HEK293T (cell line): ENCODE measurements around the gene HTR3C.

ENCODE experiments used
- CTCF ChIA-PET: fragments of 350-600 bp; formaldehyde crosslinking; extraction: SDS; loops from one replicate; lab custom pipeline; 2021; ENCODE audit warnings: antibody characterized with exemption, inconsistent platforms; lab: Yijun Ruan, JAX
- POLR2A ChIA-PET: fragments of 350-600 bp; formaldehyde crosslinking; extraction: SDS; loops from one replicate; lab custom pipeline; 2020; ENCODE audit warnings: antibody characterized with exemption, inconsistent platforms; lab: Yijun Ruan, JAX
- DNase-seq: peaks from one replicate; pipeline ENCODE4 v3.0.0; 2012; ENCODE audit warnings: mixed read lengths; ENCODE audit errors: extremely low spot score
- ARNT ChIP-seq: fragments of 450-650 bp; IDR thresholded peaks from 2 replicates; pipeline ENCODE4 v1.6.1; 2017; ENCODE audit warnings: mild to moderate bottlenecking
- BHLHE40 ChIP-seq: fragments of 450-650 bp; IDR thresholded peaks from 2 replicates; pipeline ENCODE4 v1.6.1; 2016; ENCODE audit warnings: mild to moderate bottlenecking, moderate library complexity, borderline replicate concordance
- CTBP1 ChIP-seq: fragments of 450-650 bp; IDR thresholded peaks from 2 replicates; pipeline ENCODE4 v1.6.1; 2016; ENCODE audit warnings: borderline replicate concordance
- ELF4 ChIP-seq: fragments of 450-650 bp; IDR thresholded peaks from 2 replicates; pipeline ENCODE4 v1.6.1; 2017; ENCODE audit warnings: antibody characterized with exemption
- FOXA1 ChIP-seq: fragments of 450-650 bp; IDR thresholded peaks from 2 replicates; pipeline ENCODE4 v1.6.1; 2016; ENCODE audit warnings: mild to moderate bottlenecking
- FOXK2 ChIP-seq: fragments of 450-650 bp; IDR thresholded peaks from 2 replicates; pipeline ENCODE4 v1.6.1; 2016; ENCODE audit warnings: mild to moderate bottlenecking
- FOXM1 ChIP-seq: fragments of 450-650 bp; IDR thresholded peaks from 2 replicates; pipeline ENCODE4 v1.6.1; 2017; ENCODE audit warnings: mild to moderate bottlenecking, borderline replicate concordance
- HDGF ChIP-seq: fragments of 450-650 bp; IDR thresholded peaks from 2 replicates; pipeline ENCODE4 v1.6.1; 2017; ENCODE audit warnings: antibody characterized with exemption, borderline replicate concordance
- L3MBTL2 ChIP-seq: fragments of 450-650 bp; conservative IDR thresholded peaks from 2 replicates; pipeline ENCODE4 v1.6.1; 2016; ENCODE audit warnings: mild to moderate bottlenecking
- LEF1 ChIP-seq: fragments of 450-650 bp; IDR thresholded peaks from 2 replicates; pipeline ENCODE4 v1.6.1; 2017; ENCODE audit warnings: mild to moderate bottlenecking, borderline replicate concordance
- NFRKB ChIP-seq: fragments of 450-650 bp; IDR thresholded peaks from 2 replicates; pipeline ENCODE4 v1.6.1; 2016; ENCODE audit warnings: mild to moderate bottlenecking, moderate library complexity
- PKNOX1 ChIP-seq: fragments of 450-650 bp; IDR thresholded peaks from 2 replicates; pipeline ENCODE4 v1.6.1; 2016
- SP1 ChIP-seq: fragments of 450-650 bp; IDR thresholded peaks from 2 replicates; pipeline ENCODE4 v1.6.1; 2017
- SUZ12 ChIP-seq: fragments of 450-650 bp; IDR thresholded peaks from 2 replicates; pipeline ENCODE4 v1.6.1; 2016; ENCODE audit warnings: mild to moderate bottlenecking
- TARDBP ChIP-seq: fragments of 450-650 bp; IDR thresholded peaks from 2 replicates; pipeline ENCODE4 v1.6.1; 2016
- ZNF384 ChIP-seq: fragments of 450-650 bp; IDR thresholded peaks from 2 replicates; pipeline ENCODE4 v1.6.1; 2016

The HTR3C gene

GRCh38 chr3:184096811-184097383 lies 44.0 kb downstream of the HTR3C start, which contains the start of gene HTR3E:
HTR3E (plus strand) TSS chr3:184097064; CDS start chr3:184097530, 466 bp downstream.
- TF ChIP-seq L3MBTL2 = no peak
- TF ChIP-seq ARNT = no peak
- TF ChIP-seq PKNOX1 = no peak
- TF ChIP-seq TARDBP = no peak
- no peak for TF ChIP-seq FOXK2
- TF ChIP-seq FOXA1 = no peak
- TF ChIP-seq FOXM1 = no peak
- no peak for TF ChIP-seq CTBP1
- TF ChIP-seq LEF1 = no peak
- TF ChIP-seq HDGF = no peak
- no peak for TF ChIP-seq BHLHE40
- TF ChIP-seq ZNF384 = no peak
- no peak for TF ChIP-seq ELF4
- no peak for TF ChIP-seq NFRKB
- TF ChIP-seq SUZ12 = no peak
- ChIA-PET POLR2A (no interaction called here), CTCF (no interaction called here)
- DNase-seq = no peak

- ChIA-PET CTCF (no interaction called here), POLR2A (no interaction called here)
- TF ChIP-seq ZNF384 = no peak
- TF ChIP-seq LEF1 = no peak
- no peak for TF ChIP-seq CTBP1
- TF ChIP-seq SP1 = no peak
- no peak for TF ChIP-seq FOXM1
- TF ChIP-seq BHLHE40 = no peak
- no peak for TF ChIP-seq SUZ12
- TF ChIP-seq TARDBP = no peak
- TF ChIP-seq NFRKB = no peak
- TF ChIP-seq L3MBTL2 = no peak
- TF ChIP-seq ARNT = no peak
- TF ChIP-seq ELF4 = no peak
- TF ChIP-seq PKNOX1 = no peak
- no peak for DNase-seq
These were observed 44.7 kb downstream of the HTR3C start for GRCh38 chr3:184097556-184097955.

- ChIA-PET POLR2A (no interaction called here), CTCF (no interaction called here)
- no peak for TF ChIP-seq ZNF384
- TF ChIP-seq CTBP1 = no peak
- TF ChIP-seq L3MBTL2 = no peak
- TF ChIP-seq SP1 = no peak
- no peak for TF ChIP-seq BHLHE40
- TF ChIP-seq PKNOX1 = no peak
- TF ChIP-seq TARDBP = no peak
- no peak for TF ChIP-seq FOXM1
- TF ChIP-seq NFRKB = no peak
- no peak for TF ChIP-seq LEF1
- no peak for TF ChIP-seq FOXA1
- TF ChIP-seq ELF4 = no peak
- TF ChIP-seq HDGF = no peak
- no peak for DNase-seq
These were observed 47.2 kb downstream of the HTR3C start for GRCh38 chr3:184099806-184100686.
